Measurements from ENCODE around the gene PDE4A. TPM values are rescaled to one million over a fixed set of nuclear protein-coding genes. Genes with fewer than 3 reads are reported as not detected.
A peak's percentile ranks its signal among the peaks of the same experiment; 100 is the strongest.

Gene PDE4A
- total and polyA plus RNA-seq, 2 of the 8 experiments (the other 6 are each of a cell fraction or from before 2014, with no cell fraction given): 2.0 to 4.4 TPM

DNA sequence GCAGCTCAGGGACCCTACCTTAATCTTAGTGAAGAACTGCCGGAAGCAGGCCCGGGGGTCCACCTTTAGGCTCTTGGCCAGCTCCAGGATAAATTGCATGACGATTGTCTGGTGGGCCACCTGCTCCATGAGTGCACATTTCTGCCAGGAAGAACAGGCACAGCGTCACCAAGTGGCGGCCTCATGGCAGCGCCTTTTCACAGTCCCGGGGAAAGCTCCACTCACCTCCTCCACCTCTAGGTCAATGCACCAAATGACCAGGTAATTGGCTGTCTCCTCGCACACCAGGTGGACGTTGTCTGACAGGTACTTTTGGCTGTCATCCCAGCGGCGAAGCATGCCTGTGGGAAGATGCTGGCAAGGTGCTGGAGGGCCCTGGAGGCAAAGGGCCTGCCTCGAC, 25.3 kb upstream of the PDE4A start:
- Histone ChIP-seq H2AFZ (ENCODE audit: low read length) (no peak overlapping the region), H4K20me1 (replicated peaks in 1 of 2; ENCODE audit: control insufficient read depth in 1 of 2, insufficient read depth in 2 of 2, low read length in 2 of 2) (peaks cover 13 to 25% of the 10 kb centered on the region in 2 experiments), H3K36me3 (ENCODE audit: control insufficient read depth in 2 of 4, insufficient read depth in 4 of 4, low read length in 3 of 4) (peaks cover 0 to 44% (median 21%) of the 10 kb centered on the region in 4 experiments; a peak in 7 of 8 replicates), H3K27ac (ENCODE audit: low read depth, low read length) (no peak overlapping the region), H3K14ac (ENCODE audit: insufficient read length) (no peak overlapping the region), H4K91ac (replicated peaks; ENCODE audit: insufficient read length, low read length) (no peak overlapping the region), H2BK5ac (ENCODE audit: low read depth, low read length) (no peak overlapping the region), H2BK12ac (ENCODE audit: low read depth, low read length) (no peak overlapping the region), H2BK120ac (replicated peaks; ENCODE audit: low read depth, low read length) (no peak overlapping the region), H3K4me1 (replicated peaks in 1 of 4; ENCODE audit: control insufficient read depth in 3 of 4, insufficient read depth in 4 of 4, low read length in 3 of 4) (peaks cover 0 to 2% (median 0%) of the 10 kb centered on the region in 4 experiments; a peak in 1 of 7 replicates), H3K18ac (ENCODE audit: extremely low read depth, low read length) (no peak overlapping the region), H4K5ac (ENCODE audit: insufficient read length, low read depth, low read length) (no peak overlapping the region), H3K56ac (replicated peaks; ENCODE audit: insufficient read length, low read depth, low read length) (no peak overlapping the region), H4K8ac (ENCODE audit: extremely low read depth, insufficient read depth, low read length) (no peak overlapping the region), H2BK20ac (ENCODE audit: low read length) (no peak overlapping the region), H3K23ac (ENCODE audit: insufficient read length) (no peak overlapping the region), H3K4me2 (ENCODE audit: insufficient read depth in 1 of 2, low read depth in 2 of 2, low read length in 2 of 2) (no peak overlapping the region), H3K4me3 (ENCODE audit: extremely low read depth in 1 of 4, insufficient read depth in 2 of 4, low read depth in 3 of 4, low read length in 4 of 4) (no peak overlapping the region), H2AK5ac (ENCODE audit: low read depth, low read length) (no peak overlapping the region), H3K9ac (replicated peaks in 1 of 4; ENCODE audit: extremely low read depth in 1 of 4, low read depth in 3 of 4, low read length in 3 of 4) (no peak overlapping the region), H2BK15ac (ENCODE audit: low read length) (no peak overlapping the region), H3K79me1 (ENCODE audit: low read depth, low read length) (peaks cover 5% of the 10 kb centered on the region), H3K23me2 (ENCODE audit: low read depth, low read length) (no peaks in the 10 kb centered on the region), H3K79me2 (ENCODE audit: control insufficient read depth in 1 of 2, insufficient read depth in 2 of 2, low read length in 2 of 2) (peaks cover 0 to 26% of the 10 kb centered on the region in 2 experiments; a peak in 3 of 4 replicates), H3K27me3 (replicated peaks in 1 of 4; ENCODE audit: control insufficient read depth in 3 of 4, extremely low read depth in 1 of 4, insufficient read depth in 3 of 4, low read length in 3 of 4) (no peaks in the 10 kb centered on the region), H3K9me3 (ENCODE audit: insufficient read depth in 2 of 2, low read depth in 1 of 2, low read length in 1 of 2) (no peaks in the 10 kb centered on the region), H3K4ac (replicated peaks; ENCODE audit: insufficient read length, low read depth, low read length) (no peak overlapping the region)
- CTCF ChIA-PET (ENCODE audit: partially characterized antibody): interaction anchor here (0.5 to 5.5 kb wide), 5 partner anchors 26 to 135 kb away, joined by 3 to 63 read pairs (median 4); partner anchors contain the start of gene ICAM1
- DNase-seq (ENCODE audit: low read depth in 1 of 2, low spot score in 2 of 2) (no peak), FAIRE-seq (no peak)
- no peak for TF ChIP-seq USF2 (IDR thresholded peaks at IDR 0.05; ENCODE audit: low read length)
- TF ChIP-seq, protein P1, sequence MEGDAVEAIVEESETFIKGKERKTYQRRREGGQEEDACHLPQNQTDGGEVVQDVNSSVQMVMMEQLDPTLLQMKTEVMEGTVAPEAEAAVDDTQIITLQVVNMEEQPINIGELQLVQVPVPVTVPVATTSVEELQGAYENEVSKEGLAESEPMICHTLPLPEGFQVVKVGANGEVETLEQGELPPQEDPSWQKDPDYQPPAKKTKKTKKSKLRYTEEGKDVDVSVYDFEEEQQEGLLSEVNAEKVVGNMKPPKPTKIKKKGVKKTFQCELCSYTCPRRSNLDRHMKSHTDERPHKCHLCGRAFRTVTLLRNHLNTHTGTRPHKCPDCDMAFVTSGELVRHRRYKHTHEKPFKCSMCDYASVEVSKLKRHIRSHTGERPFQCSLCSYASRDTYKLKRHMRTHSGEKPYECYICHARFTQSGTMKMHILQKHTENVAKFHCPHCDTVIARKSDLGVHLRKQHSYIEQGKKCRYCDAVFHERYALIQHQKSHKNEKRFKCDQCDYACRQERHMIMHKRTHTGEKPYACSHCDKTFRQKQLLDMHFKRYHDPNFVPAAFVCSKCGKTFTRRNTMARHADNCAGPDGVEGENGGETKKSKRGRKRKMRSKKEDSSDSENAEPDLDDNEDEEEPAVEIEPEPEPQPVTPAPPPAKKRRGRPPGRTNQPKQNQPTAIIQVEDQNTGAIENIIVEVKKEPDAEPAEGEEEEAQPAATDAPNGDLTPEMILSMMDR (IDR thresholded peaks at IDR 0.05; ENCODE audit: control extremely low read depth in 1 of 3, insufficient read depth in 1 of 3, low read depth in 1 of 3, low read length in 3 of 3): peak in 2 of 3 experiments; percentile 11 to 15; a peak in 2 of 4 replicates
- 91% methylated on average over 12 of the region's 12 CpGs; no CpG with 5 or more reads in 1 of the 2 experiments for whole genome bisulfite sequencing, 2 experiments (ENCODE audit: extremely low coverage in 1 of 2, insufficient coverage in 1 of 2, insufficient read length in 1 of 2, insufficient replicate concordance in 2 of 2, low coverage in 1 of 2, low lambda C conversion rate in 2 of 2, missing lambda C conversion rate in 1 of 2)
- POLR2A ChIA-PET (ENCODE audit: partially characterized antibody): interaction anchor here (0.6 to 1.3 kb wide), 2 partner anchors 124 to 171 kb away, joined by 3 to 4 read pairs; partner anchors contain the start of genes ICAM1 and KRI1

Data from H1 (cell line).